IMR-90 (cell line): ENCODE data around the gene IGF2BP3. TPM values are rescaled to one million over a fixed set of nuclear protein-coding genes. Genes with fewer than 3 reads are reported as not detected.

ENCODE experiments used
- ATAC-seq: fragments of 200-7000 bp; cut with Tn5 transposase; 2 replicates; pipeline ENCODE4 v1.9.1; 2020; ENCODE audit warnings: low read depth, mild to moderate bottlenecking, moderate library complexity
- BruUV-seq: library from RNA; stranded (reverse); fragments of 400-500 nt; replicated peaks from 2 replicates; lab custom pipeline; 2021; lab: Mats Ljungman, UMichigan
- CTCF ChIA-PET: fragments of 300-600 bp; formaldehyde crosslinking; extraction: SDS; loops from one replicate; lab custom pipeline; 2021; ENCODE audit warnings: antibody characterized with exemption; lab: Yijun Ruan, JAX
- POLR2A ChIA-PET: fragments of 300-600 bp; sonication (Branson Sonifier 250); formaldehyde crosslinking; loops from one replicate; lab custom pipeline; 2022; ENCODE audit warnings: antibody characterized with exemption; ENCODE audit not compliant: unreplicated experiment; lab: Charles Lee
- DNase-seq: peaks from one replicate; pipeline ENCODE4 v3.0.0; 2013
- H2AFZ ChIP-seq: replicated peaks from 2 replicates; pipeline ENCODE3; 2013; ENCODE audit warnings: low read length, mild to moderate bottlenecking; ENCODE audit not compliant: poor library complexity
- H2AK5ac ChIP-seq: 2 replicates; pipeline ENCODE4 v1.6.1; 2013; ENCODE audit warnings: low read depth, low read length, inconsistent platforms
- H2AK9ac ChIP-seq: replicated peaks from 2 replicates; pipeline ENCODE3; 2013; ENCODE audit warnings: mild to moderate bottlenecking, low read depth, low read length, moderate library complexity; ENCODE audit not compliant: poor library complexity
- H2BK120ac ChIP-seq: 2 replicates; pipeline ENCODE4 v1.6.1; 2013; ENCODE audit warnings: low read depth, low read length, inconsistent platforms
- H2BK15ac ChIP-seq: 3 replicates; pipeline ENCODE4 v1.6.1; 2013; ENCODE audit warnings: low read depth, low read length, inconsistent platforms
- H2BK20ac ChIP-seq: 2 replicates; pipeline ENCODE4 v1.6.1; 2013; ENCODE audit warnings: low read depth, mild to moderate bottlenecking, inconsistent platforms, low read length, moderate library complexity
- H2BK5ac ChIP-seq: 2 replicates; pipeline ENCODE4 v1.6.1; 2013; ENCODE audit warnings: mild to moderate bottlenecking, low read depth, low read length, inconsistent platforms; ENCODE audit not compliant: poor library complexity, severe bottlenecking
- H3K14ac ChIP-seq: replicated peaks from 2 replicates; pipeline ENCODE4 v1.6.1; 2013; ENCODE audit warnings: low read depth, low read length, inconsistent platforms
- H3K18ac ChIP-seq: 2 replicates; pipeline ENCODE4 v1.6.1; 2013; ENCODE audit warnings: low read depth, low read length, control low read depth
- H3K23ac ChIP-seq: 2 replicates; pipeline ENCODE4 v1.6.1; 2013; ENCODE audit warnings: low read depth, low read length, inconsistent platforms
- H3K27ac ChIP-seq: 2 replicates; pipeline ENCODE4 v1.5.1; 2013; ENCODE audit warnings: mild to moderate bottlenecking, control low read depth, low read length; ENCODE audit not compliant: insufficient read depth
- H3K27me3 ChIP-seq: 2 replicates; pipeline ENCODE4 v1.6.1; 2013; ENCODE audit warnings: low read length; ENCODE audit not compliant: control insufficient read depth, insufficient read depth
- H3K36me3 ChIP-seq: 2 replicates; pipeline ENCODE4 v1.6.1; 2013; ENCODE audit warnings: low read length, mixed read lengths; ENCODE audit not compliant: control insufficient read depth, insufficient read depth
- H3K4ac ChIP-seq: 2 replicates; pipeline ENCODE4 v1.6.1; 2013; ENCODE audit warnings: low read depth, low read length, inconsistent platforms
- H3K4me1 ChIP-seq: 2 replicates; pipeline ENCODE4 v1.6.1; 2013; ENCODE audit warnings: low read length, mixed read lengths; ENCODE audit not compliant: control insufficient read depth, insufficient read depth
- H3K4me2 ChIP-seq: 2 replicates; pipeline ENCODE4 v1.6.1; 2013; ENCODE audit warnings: low read depth, mild to moderate bottlenecking, control low read depth, low read length, moderate library complexity
- H3K4me3 ChIP-seq: 2 replicates; pipeline ENCODE4 v1.5.1; 2013; ENCODE audit warnings: low read depth, mild to moderate bottlenecking, control low read depth, low read length, moderate library complexity; ENCODE audit not compliant: insufficient read depth
- H3K56ac ChIP-seq: 2 replicates; pipeline ENCODE4 v1.6.1; 2013; ENCODE audit warnings: low read length, inconsistent platforms; ENCODE audit not compliant: insufficient read depth; ENCODE audit errors: extremely low read depth
- H3K79me1 ChIP-seq, 2 experiments: 2 replicates each; pipeline ENCODE4 v1.6.1; 2013; ENCODE audit warnings: low read length in 2 of 2, inconsistent platforms in 1 of 2, low read depth in 1 of 2
- H3K9ac ChIP-seq: 2 replicates; pipeline ENCODE4 v1.6.1; 2013; ENCODE audit warnings: low read depth, low read length, control low read depth
- H3K9me1 ChIP-seq: 2 replicates; pipeline ENCODE4 v1.6.1; 2013; ENCODE audit warnings: low read length, inconsistent platforms; ENCODE audit not compliant: insufficient read depth
- H3K9me3 ChIP-seq: 2 replicates; pipeline ENCODE4 v1.6.1; 2013; ENCODE audit warnings: low read length; ENCODE audit not compliant: control insufficient read depth, insufficient read depth
- H4K20me1 ChIP-seq: 2 replicates; pipeline ENCODE4 v1.6.1; 2013; ENCODE audit warnings: low read length, inconsistent platforms; ENCODE audit not compliant: insufficient read depth
- H4K5ac ChIP-seq: 2 replicates; pipeline ENCODE4 v1.6.1; 2013; ENCODE audit warnings: mild to moderate bottlenecking, low read depth, low read length, control low read depth
- H4K8ac ChIP-seq, 2 experiments: 2 replicates each; pipeline ENCODE4 v1.6.1; 2013; ENCODE audit warnings: low read depth in 2 of 2, low read length in 2 of 2, control low read depth in 1 of 2, inconsistent platforms in 1 of 2
- H4K91ac ChIP-seq: 2 replicates; pipeline ENCODE4 v1.6.1; 2013; ENCODE audit warnings: low read depth, low read length, inconsistent platforms; ENCODE audit not compliant: insufficient read depth
- CEBPB ChIP-seq: IDR thresholded peaks from 2 replicates; pipeline ENCODE4 v1.6.1; 2012; ENCODE audit warnings: low read depth, low read length, improper control_type of control experiment
- CHD1 ChIP-seq: IDR thresholded peaks from 2 replicates; pipeline ENCODE4 v1.6.1; 2012; ENCODE audit warnings: low read depth, low read length, improper control_type of control experiment
- MAFK ChIP-seq: IDR thresholded peaks from 2 replicates; pipeline ENCODE4 v1.6.1; 2012; ENCODE audit warnings: low read depth, low read length, improper control_type of control experiment
- MAZ ChIP-seq: IDR thresholded peaks from 2 replicates; pipeline ENCODE4 v1.6.1; 2012; ENCODE audit warnings: low read depth, mild to moderate bottlenecking, low read length, improper control_type of control experiment, moderate library complexity, borderline replicate concordance
- MXI1 ChIP-seq: IDR thresholded peaks from 2 replicates; pipeline ENCODE4 v1.6.1; 2012; ENCODE audit warnings: low read depth, mild to moderate bottlenecking, low read length, moderate library complexity, borderline replicate concordance
- POLR2A ChIP-seq: IDR thresholded peaks from 2 replicates; pipeline ENCODE4 v1.6.1; 2012; ENCODE audit warnings: mild to moderate bottlenecking, low read depth, low read length
- RAD21 ChIP-seq: IDR thresholded peaks from 2 replicates; pipeline ENCODE4 v1.6.1; 2012; ENCODE audit warnings: low read length, improper control_type of control experiment
- RCOR1 ChIP-seq: IDR thresholded peaks from 2 replicates; pipeline ENCODE4 v1.6.1; 2012; ENCODE audit warnings: mild to moderate bottlenecking, low read length, improper control_type of control experiment; ENCODE audit not compliant: insufficient replicate concordance
- RFX5 ChIP-seq: IDR thresholded peaks from 2 replicates; pipeline ENCODE4 v1.8.0; 2012; ENCODE audit warnings: low read depth, mild to moderate bottlenecking, low read length, moderate library complexity
- USF2 ChIP-seq: fragments of 150-350 bp; IDR thresholded peaks from 2 replicates; pipeline ENCODE4 v1.6.1; 2017; ENCODE audit warnings: mild to moderate bottlenecking, antibody characterized with exemption, low read length, low read depth
- WGBS, 2 experiments: methylation state at CpG; one replicate each; pipeline versions ENCODE4 v1.1.5 to v1.1.7; 2013; ENCODE audit warnings: missing lambda C conversion rate in 2 of 2; ENCODE audit not compliant: insufficient read length in 1 of 2; ENCODE audit errors: extremely low coverage in 2 of 2; 5-methylcytosine and 5-hydroxymethylcytosine counted together
- dilution Hi-C: fragments of 300-500 bp; cut with HindIII; formaldehyde crosslinking; loops from one replicate; pipeline ENCODE4 v1.14.3; 2018; ENCODE audit warnings: low sequenced_read_pairs; ENCODE audit not compliant: unreplicated experiment
- in situ Hi-C: fragments of 300-500 bp; cut with MboI; formaldehyde crosslinking; loops from 3 replicates; pipeline ENCODE4 v1.14.3; 2019; ENCODE audit warnings: low sequenced_read_pairs, inconsistent platforms, mixed read lengths
- intact Hi-C: fragments of 100-400 bp; cut with micrococcal nuclease; formaldehyde crosslinking; loops from 2 replicates; pipeline ENCODE4 v1.10.0; 2022
- polyA plus RNA-seq, 3 experiments: library from polyadenylated mRNA; depleted of rRNA; stranded (reverse); fragments of >200 nt; gene quantifications; 2 replicates each; pipeline ENCODE4 v1.2.3, GENCODE V29; 2012; ENCODE audit warnings: low replicate concordance in 1 of 3
- total RNA-seq: library from RNA; depleted of rRNA; stranded (reverse); fragments of >200 nt; gene quantifications from 2 replicates; pipeline ENCODE4 v1.2.3, GENCODE V29; 2012
- TF ChIP-seq, protein P1 (sequence below): fragments of 150-350 bp; IDR thresholded peaks from 2 replicates; pipeline ENCODE4 v1.6.1; 2016; ENCODE audit warnings: low read depth, mild to moderate bottlenecking, low read length, moderate library complexity, borderline replicate concordance

The IGF2BP3 gene
- total and polyA plus RNA-seq, 2 of the 4 experiments (the other 2 are of a cell fraction) = 50.9 to 59.3 TPM

- Histone ChIP-seq H2BK20ac (no peak overlapping the region), H3K14ac (peak overlapping the region; percentile 77), H3K9me1 (peaks cover 13% of the 10 kb centered on the region), H3K4ac (peak overlapping the region; percentile 86), H2AK5ac (peak overlapping the region; percentile 71), H4K20me1 (peaks cover 7% of the 10 kb centered on the region; the same call in 1 of the 2 replicates), H2BK15ac (no peak overlapping the region), H3K4me1 (peaks cover 5% of the 10 kb centered on the region), H4K8ac (peak overlapping the region in 1 of 2 experiments; percentile 74; a peak in 3 of 4 replicates), H3K56ac (peak overlapping the region; percentile 60; the same call in 1 of the 2 replicates), H2BK120ac (peak overlapping the region; percentile 45; the same call in 1 of the 2 replicates), H3K36me3 (no peaks in the 10 kb centered on the region), H3K27ac (peak overlapping the region; percentile 85), H3K18ac (peak overlapping the region; percentile 7; the same call in 1 of the 2 replicates), H3K79me1 (peaks cover 8 to 37% of the 10 kb centered on the region in 2 experiments; a peak in 3 of 4 replicates), H2AFZ (peak overlapping the region; percentile 92), H2BK5ac (peak overlapping the region; percentile 68), H3K4me3 (peak overlapping the region; percentile 85), H3K23ac (peak overlapping the region; percentile 89), H3K9me3 (no peaks in the 10 kb centered on the region), H2AK9ac (peak overlapping the region; percentile 95), H3K4me2 (peak overlapping the region; percentile 99), H4K91ac (peak overlapping the region; percentile 53), H3K9ac (peak overlapping the region; percentile 92), H4K5ac (peak overlapping the region; percentile 33), H3K27me3 (no peaks in the 10 kb centered on the region)
- 10% methylated on average over 3 of the region's 12 CpGs; no CpG with 5 or more reads in 1 of the 2 experiments for WGBS, 2 experiments
- CTCF ChIA-PET = no interaction called here
- dilution Hi-C loops = no loop called here
- in situ Hi-C loops = no loop called here
- intact Hi-C loops = no loop called here
- DNase-seq = peak; percentile 35
- ATAC-seq = peak; percentile 8
- BruUV-seq = no TSS peak
- TF ChIP-seq CHD1 (no peak), MXI1 (no peak), RFX5 (no peak), CEBPB (no peak), RAD21 (no peak), POLR2A (no peak), MAZ (no peak), RCOR1 (no peak), USF2 (no peak), MAFK (no peak)
- TF ChIP-seq, protein P1, sequence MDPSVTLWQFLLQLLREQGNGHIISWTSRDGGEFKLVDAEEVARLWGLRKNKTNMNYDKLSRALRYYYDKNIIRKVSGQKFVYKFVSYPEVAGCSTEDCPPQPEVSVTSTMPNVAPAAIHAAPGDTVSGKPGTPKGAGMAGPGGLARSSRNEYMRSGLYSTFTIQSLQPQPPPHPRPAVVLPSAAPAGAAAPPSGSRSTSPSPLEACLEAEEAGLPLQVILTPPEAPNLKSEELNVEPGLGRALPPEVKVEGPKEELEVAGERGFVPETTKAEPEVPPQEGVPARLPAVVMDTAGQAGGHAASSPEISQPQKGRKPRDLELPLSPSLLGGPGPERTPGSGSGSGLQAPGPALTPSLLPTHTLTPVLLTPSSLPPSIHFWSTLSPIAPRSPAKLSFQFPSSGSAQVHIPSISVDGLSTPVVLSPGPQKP = no peak
- POLR2A ChIA-PET = interaction anchor here (0.5 to 0.8 kb wide), 3 partner anchors 154 to 167 kb away, joined by 4 to 5 read pairs (median 4); no protein-coding TSS in a partner anchor
These were observed 170.5 kb downstream of the IGF2BP3 start for GRCh38 chr7:23299770-23300300.
